ENCODE data around the gene BAG3. TPM values are rescaled to one million over a fixed set of nuclear protein-coding genes. Genes with fewer than 3 reads are reported as not detected.

BAG3 gene
- total RNA-seq, 1 experiment from 2014 or later, result 57.0 TPM

DNA sequence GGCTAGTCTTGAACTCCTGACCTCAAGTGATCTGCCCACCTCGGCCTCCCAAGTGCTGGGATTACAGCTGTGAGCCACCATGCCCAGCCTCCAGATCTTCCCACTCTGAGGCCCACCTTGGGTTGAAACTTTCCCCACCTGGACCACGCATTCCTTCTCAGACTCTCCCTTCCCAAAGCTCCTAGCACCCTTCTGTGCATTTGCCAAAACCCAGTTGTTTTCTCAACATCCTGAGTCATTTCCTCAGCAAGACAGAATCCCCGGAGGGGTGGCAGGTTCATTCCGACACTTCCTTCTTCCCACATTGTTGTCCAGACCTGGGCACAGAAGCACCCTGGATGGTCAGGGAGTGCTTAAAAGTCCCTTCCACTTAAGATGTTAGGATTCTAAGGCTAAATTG is 28.9 kb downstream of the BAG3 start:
- peak; percentile 33 for DNase-seq (ENCODE audit: low read depth, low spot score)
- peak overlapping the region in 1 of 2 experiments; percentile 23; a peak in 2 of 4 replicates for H3K4me3 ChIP-seq (replicated peaks in 1 of 2; ENCODE audit: low read depth in 1 of 2, low read length in 2 of 2)
- no peak for TF ChIP-seq POLR2A (IDR thresholded peaks at IDR 0.05; ENCODE audit: borderline replicate concordance, extremely low read depth, insufficient read depth, insufficient read length)
- no peak for TF ChIP-seq TCF7L2 (IDR thresholded peaks at IDR 0.05; ENCODE audit: borderline replicate concordance, extremely low read depth, insufficient read depth, insufficient read length)
- TF ChIP-seq, protein P1, sequence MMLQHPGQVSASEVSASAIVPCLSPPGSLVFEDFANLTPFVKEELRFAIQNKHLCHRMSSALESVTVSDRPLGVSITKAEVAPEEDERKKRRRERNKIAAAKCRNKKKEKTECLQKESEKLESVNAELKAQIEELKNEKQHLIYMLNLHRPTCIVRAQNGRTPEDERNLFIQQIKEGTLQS (IDR thresholded peaks at IDR 0.05), result no peak
- TF ChIP-seq, protein P2, sequence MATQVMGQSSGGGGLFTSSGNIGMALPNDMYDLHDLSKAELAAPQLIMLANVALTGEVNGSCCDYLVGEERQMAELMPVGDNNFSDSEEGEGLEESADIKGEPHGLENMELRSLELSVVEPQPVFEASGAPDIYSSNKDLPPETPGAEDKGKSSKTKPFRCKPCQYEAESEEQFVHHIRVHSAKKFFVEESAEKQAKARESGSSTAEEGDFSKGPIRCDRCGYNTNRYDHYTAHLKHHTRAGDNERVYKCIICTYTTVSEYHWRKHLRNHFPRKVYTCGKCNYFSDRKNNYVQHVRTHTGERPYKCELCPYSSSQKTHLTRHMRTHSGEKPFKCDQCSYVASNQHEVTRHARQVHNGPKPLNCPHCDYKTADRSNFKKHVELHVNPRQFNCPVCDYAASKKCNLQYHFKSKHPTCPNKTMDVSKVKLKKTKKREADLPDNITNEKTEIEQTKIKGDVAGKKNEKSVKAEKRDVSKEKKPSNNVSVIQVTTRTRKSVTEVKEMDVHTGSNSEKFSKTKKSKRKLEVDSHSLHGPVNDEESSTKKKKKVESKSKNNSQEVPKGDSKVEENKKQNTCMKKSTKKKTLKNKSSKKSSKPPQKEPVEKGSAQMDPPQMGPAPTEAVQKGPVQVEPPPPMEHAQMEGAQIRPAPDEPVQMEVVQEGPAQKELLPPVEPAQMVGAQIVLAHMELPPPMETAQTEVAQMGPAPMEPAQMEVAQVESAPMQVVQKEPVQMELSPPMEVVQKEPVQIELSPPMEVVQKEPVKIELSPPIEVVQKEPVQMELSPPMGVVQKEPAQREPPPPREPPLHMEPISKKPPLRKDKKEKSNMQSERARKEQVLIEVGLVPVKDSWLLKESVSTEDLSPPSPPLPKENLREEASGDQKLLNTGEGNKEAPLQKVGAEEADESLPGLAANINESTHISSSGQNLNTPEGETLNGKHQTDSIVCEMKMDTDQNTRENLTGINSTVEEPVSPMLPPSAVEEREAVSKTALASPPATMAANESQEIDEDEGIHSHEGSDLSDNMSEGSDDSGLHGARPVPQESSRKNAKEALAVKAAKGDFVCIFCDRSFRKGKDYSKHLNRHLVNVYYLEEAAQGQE (IDR thresholded peaks at IDR 0.05; ENCODE audit: low read depth), result no peak
- TF ChIP-seq JUND (IDR thresholded peaks at IDR 0.05), result peak; percentile 83
- peak; percentile 76 for TF ChIP-seq SP1 (IDR thresholded peaks at IDR 0.05; ENCODE audit: low read depth)
- TF ChIP-seq, protein P3, sequence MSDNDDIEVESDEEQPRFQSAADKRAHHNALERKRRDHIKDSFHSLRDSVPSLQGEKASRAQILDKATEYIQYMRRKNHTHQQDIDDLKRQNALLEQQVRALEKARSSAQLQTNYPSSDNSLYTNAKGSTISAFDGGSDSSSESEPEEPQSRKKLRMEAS (IDR thresholded peaks at IDR 0.05), result no peak; the same call in 1 of the 2 replicates
- no peak for TF ChIP-seq SRF (IDR thresholded peaks at IDR 0.05; ENCODE audit: low read depth)
- TF ChIP-seq FOSL1 (IDR thresholded peaks at IDR 0.05; ENCODE audit: low read depth), result peak; percentile 77
- no peak for TF ChIP-seq ELF1 (IDR thresholded peaks at IDR 0.05; ENCODE audit: borderline replicate concordance, low read depth)
- TF ChIP-seq, protein P4, sequence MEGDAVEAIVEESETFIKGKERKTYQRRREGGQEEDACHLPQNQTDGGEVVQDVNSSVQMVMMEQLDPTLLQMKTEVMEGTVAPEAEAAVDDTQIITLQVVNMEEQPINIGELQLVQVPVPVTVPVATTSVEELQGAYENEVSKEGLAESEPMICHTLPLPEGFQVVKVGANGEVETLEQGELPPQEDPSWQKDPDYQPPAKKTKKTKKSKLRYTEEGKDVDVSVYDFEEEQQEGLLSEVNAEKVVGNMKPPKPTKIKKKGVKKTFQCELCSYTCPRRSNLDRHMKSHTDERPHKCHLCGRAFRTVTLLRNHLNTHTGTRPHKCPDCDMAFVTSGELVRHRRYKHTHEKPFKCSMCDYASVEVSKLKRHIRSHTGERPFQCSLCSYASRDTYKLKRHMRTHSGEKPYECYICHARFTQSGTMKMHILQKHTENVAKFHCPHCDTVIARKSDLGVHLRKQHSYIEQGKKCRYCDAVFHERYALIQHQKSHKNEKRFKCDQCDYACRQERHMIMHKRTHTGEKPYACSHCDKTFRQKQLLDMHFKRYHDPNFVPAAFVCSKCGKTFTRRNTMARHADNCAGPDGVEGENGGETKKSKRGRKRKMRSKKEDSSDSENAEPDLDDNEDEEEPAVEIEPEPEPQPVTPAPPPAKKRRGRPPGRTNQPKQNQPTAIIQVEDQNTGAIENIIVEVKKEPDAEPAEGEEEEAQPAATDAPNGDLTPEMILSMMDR (IDR thresholded peaks at IDR 0.05 in 2 of 3, conservative IDR thresholded peaks at IDR 0.05 in 1 of 3; ENCODE audit: borderline replicate concordance in 1 of 3, insufficient read depth in 1 of 3, low read depth in 2 of 3, low read length in 2 of 3), result no peak
- TF ChIP-seq CBX3 (IDR thresholded peaks at IDR 0.05; ENCODE audit: low read depth), result peak; percentile 80
- no peak for TF ChIP-seq EZH2 (IDR thresholded peaks at IDR 0.05)
- TF ChIP-seq CEBPB (IDR thresholded peaks at IDR 0.05; ENCODE audit: low read depth), result peak; percentile 85
- TF ChIP-seq ZFX (IDR thresholded peaks at IDR 0.05), result no peak
- no peak for TF ChIP-seq EGR1 (IDR thresholded peaks at IDR 0.05; ENCODE audit: low read depth)
- no peak for TF ChIP-seq SIN3A (IDR thresholded peaks at IDR 0.05; ENCODE audit: low read depth)
- TF ChIP-seq, protein P5, sequence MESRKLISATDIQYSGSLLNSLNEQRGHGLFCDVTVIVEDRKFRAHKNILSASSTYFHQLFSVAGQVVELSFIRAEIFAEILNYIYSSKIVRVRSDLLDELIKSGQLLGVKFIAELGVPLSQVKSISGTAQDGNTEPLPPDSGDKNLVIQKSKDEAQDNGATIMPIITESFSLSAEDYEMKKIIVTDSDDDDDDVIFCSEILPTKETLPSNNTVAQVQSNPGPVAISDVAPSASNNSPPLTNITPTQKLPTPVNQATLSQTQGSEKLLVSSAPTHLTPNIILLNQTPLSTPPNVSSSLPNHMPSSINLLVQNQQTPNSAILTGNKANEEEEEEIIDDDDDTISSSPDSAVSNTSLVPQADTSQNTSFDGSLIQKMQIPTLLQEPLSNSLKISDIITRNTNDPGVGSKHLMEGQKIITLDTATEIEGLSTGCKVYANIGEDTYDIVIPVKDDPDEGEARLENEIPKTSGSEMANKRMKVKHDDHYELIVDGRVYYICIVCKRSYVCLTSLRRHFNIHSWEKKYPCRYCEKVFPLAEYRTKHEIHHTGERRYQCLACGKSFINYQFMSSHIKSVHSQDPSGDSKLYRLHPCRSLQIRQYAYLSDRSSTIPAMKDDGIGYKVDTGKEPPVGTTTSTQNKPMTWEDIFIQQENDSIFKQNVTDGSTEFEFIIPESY (IDR thresholded peaks at IDR 0.05; ENCODE audit: extremely low read depth, insufficient replicate concordance, low read length), result no peak
- TF ChIP-seq ZNF274 (IDR thresholded peaks at IDR 0.05; ENCODE audit: low read depth, low read length), result no peak
- peak; percentile 62 for TF ChIP-seq YY1 (IDR thresholded peaks at IDR 0.05; ENCODE audit: extremely low read depth, insufficient replicate concordance, low read depth, low read length)
- no peak for TF ChIP-seq RAD21 (IDR thresholded peaks at IDR 0.05; ENCODE audit: low read depth)

More for the DNA sequence above, 28.9 kb downstream of the BAG3 start:
- Histone ChIP-seq H3K9me2 (ENCODE audit: insufficient read depth) (no peaks in the 10 kb centered on the region), H3K9ac (ENCODE audit: low read length) (peak overlapping the region; percentile 10; the same call in 1 of the 2 replicates), H3K27me3 (ENCODE audit: insufficient read depth, low read length) (no peaks in the 10 kb centered on the region), H3K4me2 (ENCODE audit: low read length) (peak overlapping the region; percentile 60), H4K20me1 (ENCODE audit: insufficient read depth) (no peaks in the 10 kb centered on the region), H3K79me2 (ENCODE audit: insufficient read depth, low read length) (peaks cover 4% of the 10 kb centered on the region; the same call in 1 of the 2 replicates), H3K4me1 (ENCODE audit: control insufficient read depth in 1 of 2, insufficient read depth in 2 of 2, low read length in 2 of 2) (peaks cover 41 to 55% of the 10 kb centered on the region in 2 experiments), H3K9me3 (ENCODE audit: control insufficient read depth in 1 of 2, insufficient read depth in 1 of 2, low read depth in 1 of 2, low read length in 2 of 2) (no peaks in the 10 kb centered on the region), H3K27ac (ENCODE audit: low read depth, low read length) (0 out of 2 replicates have a peak overlapping the region, but pooled peaks have one; percentile 1), H2AFZ (ENCODE audit: low read depth, low read length, poor library complexity, severe bottlenecking) (no peak overlapping the region), H3K36me3 (ENCODE audit: control insufficient read depth in 1 of 2, insufficient read depth in 2 of 2, low read length in 2 of 2) (peaks cover 19 to 21% of the 10 kb centered on the region in 2 experiments)
- ChIA-PET RAD21 (ENCODE audit: low non-redundant PET in 1 of 2, low total read pairs in 2 of 2, uncharacterized antibody in 2 of 2, unreplicated experiment in 2 of 2) (no interaction called here), POLR2A (interaction anchor here (1.0 to 1.8 kb wide), 2 partner anchors 12 to 29 kb away, joined by 3 to 4 read pairs; partner anchors contain the start of gene BAG3), CTCF (interaction anchor here (1.4 to 2.8 kb wide), 2 partner anchors 71 to 179 kb away, joined by 8 to 14 read pairs; no protein-coding TSS in a partner anchor)
- intact Hi-C loops (cut with micrococcal nuclease), result loop anchor here (10.0 kb wide), 1 partner anchor 745 kb away; no protein-coding TSS in a partner anchor
- ATAC-seq, result peak; percentile 47
- no TSS peak for BruUV-seq (replicated peaks)
